Measurements from ENCODE around the gene DAGLA. TPM values are rescaled to one million over a fixed set of nuclear protein-coding genes. Genes with fewer than 3 reads are reported as not detected.

Gene DAGLA
- total and polyA plus RNA-seq, 2 of the 13 experiments (the other 11 are each of a cell fraction or from before 2014, with no cell fraction given) = 2.6 to 3.9 TPM

- no peak for TF ChIP-seq ZBTB21 (CRISPR knock-in tag; IDR thresholded peaks at IDR 0.05)
- TF ChIP-seq, protein P1, sequence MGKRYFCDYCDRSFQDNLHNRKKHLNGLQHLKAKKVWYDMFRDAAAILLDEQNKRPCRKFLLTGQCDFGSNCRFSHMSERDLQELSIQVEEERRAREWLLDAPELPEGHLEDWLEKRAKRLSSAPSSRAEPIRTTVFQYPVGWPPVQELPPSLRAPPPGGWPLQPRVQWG (CRISPR knock-in tag; IDR thresholded peaks at IDR 0.05; ENCODE audit: borderline replicate concordance, low read depth) = no peak
- no peak for TF ChIP-seq JUNB (CRISPR knock-in tag; IDR thresholded peaks at IDR 0.05; ENCODE audit: borderline replicate concordance)
- TF ChIP-seq, protein P2, sequence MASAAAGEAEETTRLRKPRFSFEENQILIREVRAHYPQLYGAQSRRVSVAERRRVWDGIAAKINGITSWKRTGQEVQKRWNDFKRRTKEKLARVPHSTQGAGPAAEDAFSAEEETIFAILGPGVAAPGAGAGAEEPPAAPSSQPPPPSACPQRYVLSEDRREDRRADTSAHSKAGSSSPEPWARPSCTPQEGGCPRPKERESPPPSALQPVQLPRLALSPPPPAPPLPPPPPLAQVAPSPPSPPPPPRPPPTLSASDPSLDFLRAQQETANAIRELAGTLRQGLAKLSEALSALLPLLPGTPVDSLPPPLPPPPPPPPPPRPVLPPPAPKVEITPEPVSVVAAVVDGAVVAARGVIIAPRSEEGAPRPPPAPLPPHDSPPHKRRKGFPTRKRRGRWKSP (CRISPR knock-in tag; IDR thresholded peaks at IDR 0.05) = no peak
- TF ChIP-seq ZFP41 (CRISPR knock-in tag; IDR thresholded peaks at IDR 0.05; ENCODE audit: borderline replicate concordance) = no peak
- TF ChIP-seq HMG20A (CRISPR knock-in tag; IDR thresholded peaks at IDR 0.05; ENCODE audit: borderline replicate concordance) = no peak
- no peak for TF ChIP-seq ZNF775 (CRISPR knock-in tag; IDR thresholded peaks at IDR 0.05; ENCODE audit: borderline replicate concordance)
- TF ChIP-seq SIN3B (IDR thresholded peaks at IDR 0.05; ENCODE audit: low read length) = no peak
- no peak for TF ChIP-seq ZNF615 (CRISPR knock-in tag; IDR thresholded peaks at IDR 0.05; ENCODE audit: borderline replicate concordance)
- peak; percentile 54 for TF ChIP-seq RBM39 (IDR thresholded peaks at IDR 0.05; ENCODE audit: low read depth, low read length, poor library complexity, severe bottlenecking)
- TF ChIP-seq, protein P3, sequence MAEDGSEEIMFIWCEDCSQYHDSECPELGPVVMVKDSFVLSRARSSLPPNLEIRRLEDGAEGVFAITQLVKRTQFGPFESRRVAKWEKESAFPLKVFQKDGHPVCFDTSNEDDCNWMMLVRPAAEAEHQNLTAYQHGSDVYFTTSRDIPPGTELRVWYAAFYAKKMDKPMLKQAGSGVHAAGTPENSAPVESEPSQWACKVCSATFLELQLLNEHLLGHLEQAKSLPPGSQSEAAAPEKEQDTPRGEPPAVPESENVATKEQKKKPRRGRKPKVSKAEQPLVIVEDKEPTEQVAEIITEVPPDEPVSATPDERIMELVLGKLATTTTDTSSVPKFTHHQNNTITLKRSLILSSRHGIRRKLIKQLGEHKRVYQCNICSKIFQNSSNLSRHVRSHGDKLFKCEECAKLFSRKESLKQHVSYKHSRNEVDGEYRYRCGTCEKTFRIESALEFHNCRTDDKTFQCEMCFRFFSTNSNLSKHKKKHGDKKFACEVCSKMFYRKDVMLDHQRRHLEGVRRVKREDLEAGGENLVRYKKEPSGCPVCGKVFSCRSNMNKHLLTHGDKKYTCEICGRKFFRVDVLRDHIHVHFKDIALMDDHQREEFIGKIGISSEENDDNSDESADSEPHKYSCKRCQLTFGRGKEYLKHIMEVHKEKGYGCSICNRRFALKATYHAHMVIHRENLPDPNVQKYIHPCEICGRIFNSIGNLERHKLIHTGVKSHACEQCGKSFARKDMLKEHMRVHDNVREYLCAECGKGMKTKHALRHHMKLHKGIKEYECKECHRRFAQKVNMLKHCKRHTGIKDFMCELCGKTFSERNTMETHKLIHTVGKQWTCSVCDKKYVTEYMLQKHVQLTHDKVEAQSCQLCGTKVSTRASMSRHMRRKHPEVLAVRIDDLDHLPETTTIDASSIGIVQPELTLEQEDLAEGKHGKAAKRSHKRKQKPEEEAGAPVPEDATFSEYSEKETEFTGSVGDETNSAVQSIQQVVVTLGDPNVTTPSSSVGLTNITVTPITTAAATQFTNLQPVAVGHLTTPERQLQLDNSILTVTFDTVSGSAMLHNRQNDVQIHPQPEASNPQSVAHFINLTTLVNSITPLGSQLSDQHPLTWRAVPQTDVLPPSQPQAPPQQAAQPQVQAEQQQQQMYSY (CRISPR knock-in tag; IDR thresholded peaks at IDR 0.05) = no peak
- no peak for TF ChIP-seq ZNF570 (CRISPR knock-in tag; IDR thresholded peaks at IDR 0.05; ENCODE audit: borderline replicate concordance)
- TF ChIP-seq NRL (CRISPR knock-in tag; IDR thresholded peaks at IDR 0.05; ENCODE audit: borderline replicate concordance) = peak; percentile 43; the same call in 1 of the 2 replicates
- TF ChIP-seq ZNF75D (CRISPR knock-in tag; IDR thresholded peaks at IDR 0.05; ENCODE audit: borderline replicate concordance) = no peak
- TF ChIP-seq ZNF501 (CRISPR knock-in tag; IDR thresholded peaks at IDR 0.05) = no peak
- TF ChIP-seq ZSCAN5A (CRISPR knock-in tag; IDR thresholded peaks at IDR 0.05; ENCODE audit: borderline replicate concordance) = no peak
- no peak for TF ChIP-seq HMGA1 (CRISPR knock-in tag; conservative IDR thresholded peaks at IDR 0.05)
- 0 out of 2 replicates have a peak, but pooled peaks have one; percentile 12 for TF ChIP-seq ZNF792 (CRISPR knock-in tag; IDR thresholded peaks at IDR 0.05)
These were observed at the start of gene DAGLA (continued) for GRCh38 chr11:61679893-61680621.
